ENCODE results near the gene CPNE2.

Gene CPNE2

DNA sequence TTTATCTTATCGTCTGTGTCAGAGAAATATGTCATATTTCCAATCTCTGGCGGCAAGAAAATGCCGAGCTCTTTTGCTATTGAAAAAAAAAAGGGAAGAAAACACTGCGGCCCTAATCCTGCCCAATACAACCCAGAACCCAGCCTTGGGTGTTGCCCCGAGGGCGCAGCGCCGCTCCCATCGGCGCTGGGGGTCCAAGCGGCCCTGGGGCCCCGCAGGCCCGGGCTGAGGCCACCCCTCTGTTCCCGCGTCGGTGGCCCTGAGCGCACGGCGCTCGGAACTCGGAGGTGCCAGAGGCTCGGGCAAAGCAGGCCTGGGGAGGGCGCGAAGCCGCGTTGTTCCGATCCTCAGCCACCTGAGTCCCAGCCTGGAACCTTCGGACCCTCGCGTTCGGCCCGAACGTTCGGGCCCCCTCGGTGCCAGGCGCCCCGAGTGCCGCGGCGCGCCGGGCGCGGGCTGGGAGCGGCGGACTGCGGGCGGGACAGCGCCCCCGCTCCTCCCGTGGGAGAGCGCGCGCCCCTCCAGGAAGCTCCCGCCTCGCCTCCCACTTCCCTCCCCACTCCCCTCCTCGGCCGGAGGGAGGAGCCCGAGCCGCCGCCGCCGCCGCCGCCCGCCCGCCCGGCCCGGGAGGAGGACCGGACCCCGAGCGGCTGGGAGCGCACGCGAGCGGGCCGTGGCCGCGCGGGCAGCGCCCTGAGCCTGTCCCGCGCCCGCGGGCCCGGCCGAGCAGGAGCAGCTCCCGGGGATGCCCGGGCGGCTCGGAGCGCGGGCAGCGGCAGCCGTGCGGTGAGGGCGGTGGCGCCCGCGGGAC lies at the start of gene CPNE2:
Gene CPNE2 (plus strand): TSS at position 609 of the 811 bp plus-strand sequence. CDS start 18,160 bp downstream, outside the sequence.
- Histone ChIP-seq H3K27ac (no peak within 1 kb of the TSS), H3K4me3 (ENCODE audit: low read depth, low read length) (peak within 1 kb of the TSS; percentile 64), H3K27me3 (replicated peaks) (no peaks in the 10 kb centered on the region), H3K36me3 (replicated peaks) (no peaks in the 10 kb centered on the region)
- in situ Hi-C loops (cut with HindIII; ENCODE audit: low pct_ligation_motif_present, low sequenced_read_pairs): no loop called here
- peak; percentile 4 for TF ChIP-seq CTCF (IDR thresholded peaks at IDR 0.05; ENCODE audit: low read depth, low read length, missing control alignments)
- DNase-seq: no peak

DNA sequence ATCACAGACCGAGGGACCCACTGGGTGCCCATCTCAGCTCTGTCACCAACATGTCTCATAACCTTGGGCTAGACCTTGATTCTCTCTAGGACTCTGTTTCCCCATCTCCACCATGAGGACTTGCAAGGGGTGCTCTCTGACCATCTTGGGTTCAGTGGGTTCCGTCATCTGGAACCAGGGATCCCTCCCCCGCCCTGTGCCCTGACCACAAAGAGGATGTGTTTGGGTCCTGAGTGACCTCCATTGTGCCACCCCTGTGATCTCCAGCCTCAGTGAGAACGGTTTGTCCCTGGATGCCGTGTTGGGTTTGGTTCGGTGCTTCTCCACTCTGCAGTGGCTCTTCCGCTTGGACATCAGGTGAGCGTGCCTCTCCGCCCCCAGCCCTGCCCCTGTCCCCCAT lies 49.1 kb upstream of the CPNE2 start:
- in situ Hi-C loops (cut with HindIII; ENCODE audit: low pct_ligation_motif_present, low sequenced_read_pairs): no loop called here
- Histone ChIP-seq H3K36me3 (replicated peaks) (peaks cover 9% of the 10 kb centered on the region), H3K4me3 (ENCODE audit: low read depth, low read length) (no peak overlapping the region), H3K27me3 (replicated peaks) (no peaks in the 10 kb centered on the region), H3K27ac (no peak overlapping the region)
- no peak for DNase-seq
- no peak for TF ChIP-seq CTCF (IDR thresholded peaks at IDR 0.05; ENCODE audit: low read depth, low read length, missing control alignments)

GRCh38 chr16:57044931-57045693 lies 47.3 kb upstream of the CPNE2 start:
- in situ Hi-C loops (cut with HindIII; ENCODE audit: low pct_ligation_motif_present, low sequenced_read_pairs): no loop called here
- H3K27ac ChIP-seq: no peak overlapping the region
- no peak for TF ChIP-seq CTCF (IDR thresholded peaks at IDR 0.05; ENCODE audit: low read depth, low read length, missing control alignments)
- H3K4me3 ChIP-seq (ENCODE audit: low read depth, low read length): no peak overlapping the region
- DNase-seq: no peak
- H3K27me3 ChIP-seq (replicated peaks): no peaks in the 10 kb centered on the region
- H3K36me3 ChIP-seq (replicated peaks): peaks cover 6% of the 10 kb centered on the region

- TF ChIP-seq CTCF (IDR thresholded peaks at IDR 0.05; ENCODE audit: low read depth, low read length, missing control alignments): peak; percentile 93
- no peaks in the 10 kb centered on the region for H3K27me3 ChIP-seq (replicated peaks)
- peaks cover 2% of the 10 kb centered on the region for H3K36me3 ChIP-seq (replicated peaks)
- in situ Hi-C loops (cut with HindIII; ENCODE audit: low pct_ligation_motif_present, low sequenced_read_pairs): no loop called here
- no peak overlapping the region for H3K4me3 ChIP-seq (ENCODE audit: low read depth, low read length)
- peak; percentile 66 for DNase-seq
- no peak overlapping the region for H3K27ac ChIP-seq
Observed at GRCh38 chr16:57045694-57046381, 46.5 kb upstream of the CPNE2 start.

GRCh38 chr16:57048095-57048494 lies 44.3 kb upstream of the CPNE2 start:
- no peak overlapping the region for H3K4me3 ChIP-seq (ENCODE audit: low read depth, low read length)
- TF ChIP-seq CTCF (IDR thresholded peaks at IDR 0.05; ENCODE audit: low read depth, low read length, missing control alignments): no peak

More at GRCh38 chr16:57048095-57048494, 44.3 kb upstream of the CPNE2 start:
- in situ Hi-C loops (cut with HindIII; ENCODE audit: low pct_ligation_motif_present, low sequenced_read_pairs): no loop called here
- DNase-seq: no peak
- Histone ChIP-seq H3K36me3 (replicated peaks) (no peaks in the 10 kb centered on the region), H3K27me3 (replicated peaks) (no peaks in the 10 kb centered on the region), H3K27ac (no peak overlapping the region)

Measured in brain microvascular endothelial cell (primary cell).